K562 (cell line): Measurements from ENCODE around the gene SDSL. TPM values are rescaled to one million over a fixed set of nuclear protein-coding genes. Genes with fewer than 3 reads are reported as not detected.

Experiments
- CBX3 ChIP-seq, 2 experiments: IDR thresholded peaks; 1 replicate in 1 of 2; 2 replicates in 1 of 2; pipeline ENCODE4 v1.6.1; 2012; ENCODE audit warnings: inconsistent platforms in 2 of 2, low read length in 2 of 2, borderline replicate concordance in 1 of 2, control low read depth in 1 of 2
- CSDE1 ChIP-seq, 2 experiments: fragments of 450-650 bp; IDR thresholded peaks; 2 replicates each; pipeline ENCODE4 v1.6.1; 2016; ENCODE audit warnings: mild to moderate bottlenecking in 1 of 2
- LARP7 ChIP-seq: fragments of 450-650 bp; IDR thresholded peaks from 2 replicates; pipeline ENCODE4 v1.6.1; 2016
- PHTF2 ChIP-seq: fragments of 250-450 bp; sonication (Bioruptor Pico); IDR thresholded peaks from 2 replicates; pipeline ENCODE4 v1.5.0; 2021; ENCODE audit warnings: mild to moderate bottlenecking
- POLR3G ChIP-seq: IDR thresholded peaks from 2 replicates; pipeline ENCODE4 v1.6.1; 2011; ENCODE audit not compliant: insufficient read length, insufficient replicate concordance; ENCODE audit errors: extremely low read depth
- TRIM24 ChIP-seq, 2 experiments: fragments of 450-650 bp; IDR thresholded peaks; 2 replicates each; pipeline ENCODE4 v1.6.1; 2016
- ZNF197 ChIP-seq: fragments of 200-800 bp; sonication (Bioruptor generic); IDR thresholded peaks from 2 replicates; pipeline ENCODE4 v1.6.1; 2016; ENCODE audit warnings: low read depth, missing genetic modification characterization, missing compliant biosample characterization
- ZNF57 ChIP-seq: fragments of 450-650 bp; formaldehyde crosslinking; IDR thresholded peaks from 2 replicates; pipeline ENCODE4 v1.4.0; 2020; ENCODE audit warnings: mild to moderate bottlenecking, moderate library complexity
- polyA plus RNA-seq, 8 experiments: library from polyadenylated mRNA; depleted of rRNA in 4 of 8; stranded (reverse) in 5 of 8; unstranded in 3 of 8; fragments of >200 nt; fragmentation: Nextera tagmentation in 2 of 8; fragmentation: Illumina TruSeq in 1 of 8; extraction: Ambion mirVana in 2 of 8; extraction: Trizol in 1 of 8; gene quantifications; 2 replicates each; pipeline versions ENCODE4 v1.2.1 to v1.2.3, GENCODE V29; 2011 to 2014; ENCODE audit warnings: inconsistent platforms in 1 of 8, missing spikeins in 1 of 8
- total RNA-seq, 7 experiments: library from RNA; depleted of rRNA in 6 of 7; stranded (reverse); fragments of >200 nt in 6 of 7; fragmentation: Illumina TruSeq in 2 of 7; extraction: Trizol in 2 of 7; gene quantifications; 2 replicates each; pipeline versions ENCODE4 v1.2.1 to v1.2.3, GENCODE V29; 2011 to 2021; ENCODE audit warnings: low replicate concordance in 1 of 7
- TF ChIP-seq, protein P1 (sequence below), 2 experiments: fragments of 200-800 bp in 1 of 2; sonication (Bioruptor generic) in 1 of 2; sonication (generic) in 1 of 2; formaldehyde crosslinking in 1 of 2; IDR thresholded peaks in 1 of 2; conservative IDR thresholded peaks in 1 of 2; 2 replicates each; pipeline versions ENCODE4 v1.5.0 to v1.6.1; 2016 to 2020; ENCODE audit warnings: missing compliant biosample characterization in 1 of 2, missing genetic modification characterization in 1 of 2, missing genetic modification reagents in 1 of 2
- TF ChIP-seq, protein P2 (sequence below), 2 experiments: fragments of 450-650 bp; IDR thresholded peaks; 2 replicates each; pipeline ENCODE4 v1.6.1; 2016
- TF ChIP-seq, protein P3 (sequence below), 2 experiments: fragments of 450-650 bp; IDR thresholded peaks; 2 replicates each; pipeline ENCODE4 v1.6.1; 2018; ENCODE audit warnings: mild to moderate bottlenecking in 2 of 2, low read depth in 1 of 2; ENCODE audit not compliant: partially characterized antibody in 2 of 2
- TF ChIP-seq, protein P4 (sequence below): fragments of 250-450 bp; sonication (Bioruptor Pico); IDR thresholded peaks from 2 replicates; pipeline ENCODE4 v1.8.0; 2022; ENCODE audit warnings: inconsistent platforms, mild to moderate bottlenecking, moderate library complexity, borderline replicate concordance
- TF ChIP-seq, protein P5 (sequence below): fragments of 450-650 bp; IDR thresholded peaks from 2 replicates; pipeline ENCODE4 v1.6.1; 2017; ENCODE audit warnings: antibody characterized with exemption, mild to moderate bottlenecking

Gene SDSL
- total and polyA plus RNA-seq, 9 of the 15 experiments (the other 6 are each of a cell fraction or from before 2014, with no cell fraction given), result 0.31 to 11.0 (median 7.4) TPM

DNA sequence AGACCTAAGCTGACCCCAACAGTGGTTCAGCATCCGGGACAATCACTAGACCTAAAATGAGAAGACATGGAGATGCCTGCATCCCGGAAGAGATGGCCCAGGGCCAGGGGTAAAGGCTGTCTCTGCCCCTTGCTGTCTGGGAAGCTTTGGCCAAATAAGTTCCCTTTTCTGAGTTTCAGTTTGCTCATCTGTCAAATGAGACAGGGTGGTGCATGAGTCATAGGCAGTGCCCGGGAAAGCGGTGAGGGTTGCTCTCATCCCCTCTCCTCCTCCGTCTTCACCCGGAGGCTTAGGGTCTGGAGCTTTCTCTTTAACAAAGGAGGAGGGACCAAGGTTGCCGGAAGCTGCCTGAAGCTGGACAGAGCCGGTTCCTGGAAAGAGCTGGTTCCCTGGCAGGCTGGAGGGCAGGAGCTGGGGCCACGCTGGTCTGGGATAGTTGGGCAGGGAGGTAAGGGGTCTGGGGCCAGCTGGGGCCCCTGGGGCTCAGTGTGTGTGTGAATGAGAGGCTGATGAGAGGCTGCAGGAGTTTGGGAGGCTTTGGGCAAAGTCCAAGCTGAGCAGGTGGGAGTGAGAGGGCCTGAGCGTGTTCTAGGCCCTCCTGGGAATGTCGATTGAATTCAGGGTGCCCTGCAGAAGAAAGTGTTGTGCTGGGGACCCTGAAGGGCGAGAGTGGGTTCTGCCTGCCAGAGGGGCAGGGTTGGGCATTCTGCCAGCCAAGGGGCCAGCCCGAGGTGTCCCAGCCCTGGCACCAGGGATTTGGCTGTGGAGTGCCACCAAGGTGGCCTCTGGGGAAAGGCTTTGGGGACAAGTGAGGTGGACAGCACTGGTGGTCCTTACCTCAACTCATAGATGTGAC lies at the start of gene SDSL (continued):
- TF ChIP-seq, protein P1, sequence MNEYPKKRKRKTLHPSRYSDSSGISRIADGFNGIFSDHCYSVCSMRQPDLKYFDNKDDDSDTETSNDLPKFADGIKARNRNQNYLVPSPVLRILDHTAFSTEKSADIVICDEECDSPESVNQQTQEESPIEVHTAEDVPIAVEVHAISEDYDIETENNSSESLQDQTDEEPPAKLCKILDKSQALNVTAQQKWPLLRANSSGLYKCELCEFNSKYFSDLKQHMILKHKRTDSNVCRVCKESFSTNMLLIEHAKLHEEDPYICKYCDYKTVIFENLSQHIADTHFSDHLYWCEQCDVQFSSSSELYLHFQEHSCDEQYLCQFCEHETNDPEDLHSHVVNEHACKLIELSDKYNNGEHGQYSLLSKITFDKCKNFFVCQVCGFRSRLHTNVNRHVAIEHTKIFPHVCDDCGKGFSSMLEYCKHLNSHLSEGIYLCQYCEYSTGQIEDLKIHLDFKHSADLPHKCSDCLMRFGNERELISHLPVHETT (CRISPR knock-in tag; conservative IDR thresholded peaks at IDR 0.05 in 1 of 2, IDR thresholded peaks at IDR 0.05 in 1 of 2), result no peak; a peak in 1 of 4 replicates
- peak in 1 of 2 experiments; percentile 40; a peak in 1 of 4 replicates for TF ChIP-seq TRIM24 (IDR thresholded peaks at IDR 0.05)
- TF ChIP-seq, protein P2, sequence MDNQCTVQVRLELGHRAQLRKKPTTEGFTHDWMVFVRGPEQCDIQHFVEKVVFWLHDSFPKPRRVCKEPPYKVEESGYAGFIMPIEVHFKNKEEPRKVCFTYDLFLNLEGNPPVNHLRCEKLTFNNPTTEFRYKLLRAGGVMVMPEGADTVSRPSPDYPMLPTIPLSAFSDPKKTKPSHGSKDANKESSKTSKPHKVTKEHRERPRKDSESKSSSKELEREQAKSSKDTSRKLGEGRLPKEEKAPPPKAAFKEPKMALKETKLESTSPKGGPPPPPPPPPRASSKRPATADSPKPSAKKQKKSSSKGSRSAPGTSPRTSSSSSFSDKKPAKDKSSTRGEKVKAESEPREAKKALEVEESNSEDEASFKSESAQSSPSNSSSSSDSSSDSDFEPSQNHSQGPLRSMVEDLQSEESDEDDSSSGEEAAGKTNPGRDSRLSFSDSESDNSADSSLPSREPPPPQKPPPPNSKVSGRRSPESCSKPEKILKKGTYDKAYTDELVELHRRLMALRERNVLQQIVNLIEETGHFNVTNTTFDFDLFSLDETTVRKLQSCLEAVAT (IDR thresholded peaks at IDR 0.05), result peak in 1 of 2 experiments; percentile 68; a peak in 2 of 4 replicates
- peak; percentile 73; the same call in 1 of the 2 replicates for TF ChIP-seq ZNF197 (CRISPR knock-in tag)
- no peak for TF ChIP-seq POLR3G
- TF ChIP-seq, protein P3, sequence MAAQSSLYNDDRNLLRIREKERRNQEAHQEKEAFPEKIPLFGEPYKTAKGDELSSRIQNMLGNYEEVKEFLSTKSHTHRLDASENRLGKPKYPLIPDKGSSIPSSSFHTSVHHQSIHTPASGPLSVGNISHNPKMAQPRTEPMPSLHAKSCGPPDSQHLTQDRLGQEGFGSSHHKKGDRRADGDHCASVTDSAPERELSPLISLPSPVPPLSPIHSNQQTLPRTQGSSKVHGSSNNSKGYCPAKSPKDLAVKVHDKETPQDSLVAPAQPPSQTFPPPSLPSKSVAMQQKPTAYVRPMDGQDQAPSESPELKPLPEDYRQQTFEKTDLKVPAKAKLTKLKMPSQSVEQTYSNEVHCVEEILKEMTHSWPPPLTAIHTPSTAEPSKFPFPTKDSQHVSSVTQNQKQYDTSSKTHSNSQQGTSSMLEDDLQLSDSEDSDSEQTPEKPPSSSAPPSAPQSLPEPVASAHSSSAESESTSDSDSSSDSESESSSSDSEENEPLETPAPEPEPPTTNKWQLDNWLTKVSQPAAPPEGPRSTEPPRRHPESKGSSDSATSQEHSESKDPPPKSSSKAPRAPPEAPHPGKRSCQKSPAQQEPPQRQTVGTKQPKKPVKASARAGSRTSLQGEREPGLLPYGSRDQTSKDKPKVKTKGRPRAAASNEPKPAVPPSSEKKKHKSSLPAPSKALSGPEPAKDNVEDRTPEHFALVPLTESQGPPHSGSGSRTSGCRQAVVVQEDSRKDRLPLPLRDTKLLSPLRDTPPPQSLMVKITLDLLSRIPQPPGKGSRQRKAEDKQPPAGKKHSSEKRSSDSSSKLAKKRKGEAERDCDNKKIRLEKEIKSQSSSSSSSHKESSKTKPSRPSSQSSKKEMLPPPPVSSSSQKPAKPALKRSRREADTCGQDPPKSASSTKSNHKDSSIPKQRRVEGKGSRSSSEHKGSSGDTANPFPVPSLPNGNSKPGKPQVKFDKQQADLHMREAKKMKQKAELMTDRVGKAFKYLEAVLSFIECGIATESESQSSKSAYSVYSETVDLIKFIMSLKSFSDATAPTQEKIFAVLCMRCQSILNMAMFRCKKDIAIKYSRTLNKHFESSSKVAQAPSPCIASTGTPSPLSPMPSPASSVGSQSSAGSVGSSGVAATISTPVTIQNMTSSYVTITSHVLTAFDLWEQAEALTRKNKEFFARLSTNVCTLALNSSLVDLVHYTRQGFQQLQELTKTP (IDR thresholded peaks at IDR 0.05; ENCODE audit: low read depth in 1 of 2, partially characterized antibody in 2 of 2), result peak in 1 of 2 experiments; percentile 69
- no peak for TF ChIP-seq LARP7
- peak in 1 of 2 experiments; percentile 8; a peak in 1 of 3 replicates for TF ChIP-seq CBX3 (IDR thresholded peaks at IDR 0.05; ENCODE audit: borderline replicate concordance in 1 of 2, low read length in 2 of 2)
- TF ChIP-seq, protein P4, sequence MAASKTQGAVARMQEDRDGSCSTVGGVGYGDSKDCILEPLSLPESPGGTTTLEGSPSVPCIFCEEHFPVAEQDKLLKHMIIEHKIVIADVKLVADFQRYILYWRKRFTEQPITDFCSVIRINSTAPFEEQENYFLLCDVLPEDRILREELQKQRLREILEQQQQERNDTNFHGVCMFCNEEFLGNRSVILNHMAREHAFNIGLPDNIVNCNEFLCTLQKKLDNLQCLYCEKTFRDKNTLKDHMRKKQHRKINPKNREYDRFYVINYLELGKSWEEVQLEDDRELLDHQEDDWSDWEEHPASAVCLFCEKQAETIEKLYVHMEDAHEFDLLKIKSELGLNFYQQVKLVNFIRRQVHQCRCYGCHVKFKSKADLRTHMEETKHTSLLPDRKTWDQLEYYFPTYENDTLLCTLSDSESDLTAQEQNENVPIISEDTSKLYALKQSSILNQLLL (CRISPR knock-in tag), result no peak
- TF ChIP-seq, protein P5, sequence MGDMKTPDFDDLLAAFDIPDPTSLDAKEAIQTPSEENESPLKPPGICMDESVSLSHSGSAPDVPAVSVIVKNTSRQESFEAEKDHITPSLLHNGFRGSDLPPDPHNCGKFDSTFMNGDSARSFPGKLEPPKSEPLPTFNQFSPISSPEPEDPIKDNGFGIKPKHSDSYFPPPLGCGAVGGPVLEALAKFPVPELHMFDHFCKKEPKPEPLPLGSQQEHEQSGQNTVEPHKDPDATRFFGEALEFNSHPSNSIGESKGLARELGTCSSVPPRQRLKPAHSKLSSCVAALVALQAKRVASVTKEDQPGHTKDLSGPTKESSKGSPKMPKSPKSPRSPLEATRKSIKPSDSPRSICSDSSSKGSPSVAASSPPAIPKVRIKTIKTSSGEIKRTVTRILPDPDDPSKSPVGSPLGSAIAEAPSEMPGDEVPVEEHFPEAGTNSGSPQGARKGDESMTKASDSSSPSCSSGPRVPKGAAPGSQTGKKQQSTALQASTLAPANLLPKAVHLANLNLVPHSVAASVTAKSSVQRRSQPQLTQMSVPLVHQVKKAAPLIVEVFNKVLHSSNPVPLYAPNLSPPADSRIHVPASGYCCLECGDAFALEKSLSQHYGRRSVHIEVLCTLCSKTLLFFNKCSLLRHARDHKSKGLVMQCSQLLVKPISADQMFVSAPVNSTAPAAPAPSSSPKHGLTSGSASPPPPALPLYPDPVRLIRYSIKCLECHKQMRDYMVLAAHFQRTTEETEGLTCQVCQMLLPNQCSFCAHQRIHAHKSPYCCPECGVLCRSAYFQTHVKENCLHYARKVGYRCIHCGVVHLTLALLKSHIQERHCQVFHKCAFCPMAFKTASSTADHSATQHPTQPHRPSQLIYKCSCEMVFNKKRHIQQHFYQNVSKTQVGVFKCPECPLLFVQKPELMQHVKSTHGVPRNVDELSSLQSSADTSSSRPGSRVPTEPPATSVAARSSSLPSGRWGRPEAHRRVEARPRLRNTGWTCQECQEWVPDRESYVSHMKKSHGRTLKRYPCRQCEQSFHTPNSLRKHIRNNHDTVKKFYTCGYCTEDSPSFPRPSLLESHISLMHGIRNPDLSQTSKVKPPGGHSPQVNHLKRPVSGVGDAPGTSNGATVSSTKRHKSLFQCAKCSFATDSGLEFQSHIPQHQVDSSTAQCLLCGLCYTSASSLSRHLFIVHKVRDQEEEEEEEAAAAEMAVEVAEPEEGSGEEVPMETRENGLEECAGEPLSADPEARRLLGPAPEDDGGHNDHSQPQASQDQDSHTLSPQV, result peak; percentile 31
- no peak for TF ChIP-seq PHTF2 (CRISPR knock-in tag)
- TF ChIP-seq ZNF57, result no peak
- TF ChIP-seq CSDE1 (IDR thresholded peaks at IDR 0.05), result no peak
